ENCODE measurements around the gene L3MBTL4. TPM values are rescaled to one million over a fixed set of nuclear protein-coding genes. Genes with fewer than 3 reads are reported as not detected.
A peak's percentile ranks its signal among the peaks of the same experiment; 100 is the strongest.

Gene L3MBTL4
- total RNA-seq, 1 donor from 2014 or later = 10.9 TPM

DNA sequence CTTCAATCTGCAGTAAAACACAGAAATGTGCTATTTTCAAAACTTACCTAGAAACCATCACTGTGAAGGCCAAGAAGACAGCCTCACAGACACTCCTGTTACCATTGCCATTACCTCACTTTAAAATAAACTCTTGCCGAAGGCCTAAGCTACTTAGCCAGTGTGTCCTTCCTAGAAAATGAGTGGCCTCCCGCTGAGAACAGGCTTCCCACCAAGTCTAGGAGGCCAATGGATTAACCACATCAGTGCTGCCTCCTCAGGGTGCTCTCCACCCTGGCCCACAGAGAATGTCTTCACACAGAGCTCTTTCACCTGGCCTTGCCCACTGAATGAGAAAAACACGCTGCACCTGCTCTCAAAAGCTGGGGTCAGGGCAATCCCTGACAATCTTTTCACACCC is 47.5 kb downstream of the L3MBTL4 start:
- ATAC-seq (no peak), DNase-seq (ENCODE audit: low spot score) (no peak)

DNA sequence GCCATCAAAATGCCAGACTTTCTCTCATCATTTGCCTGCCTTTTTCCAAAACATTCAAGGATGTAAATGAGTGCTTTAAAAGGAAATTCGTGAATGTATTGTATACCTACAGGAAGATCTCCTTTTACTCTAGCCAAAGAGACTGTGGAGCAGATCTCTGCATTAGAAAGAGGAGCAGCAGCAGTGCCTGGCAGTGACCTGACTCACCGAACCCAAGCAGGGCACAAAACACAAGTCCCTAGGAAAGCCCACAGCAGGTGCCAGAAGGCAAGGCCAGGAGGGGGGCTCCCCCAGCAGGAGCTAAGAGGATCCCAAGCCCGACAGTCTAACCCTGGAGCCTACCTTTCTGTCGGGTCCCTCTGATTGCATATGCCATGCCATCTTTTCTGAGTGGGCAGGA is 47.9 kb downstream of the L3MBTL4 start:
- ATAC-seq (no peak), DNase-seq (ENCODE audit: low spot score) (no peak)

GRCh38 chr18:6365385-6365784 is 49.3 kb downstream of the L3MBTL4 start:
- no peak for DNase-seq (ENCODE audit: low spot score)
- ATAC-seq = no peak

GRCh38 chr18:6363216-6363615 is 51.5 kb downstream of the L3MBTL4 start:
- no peak for DNase-seq (ENCODE audit: low spot score)
- ATAC-seq = no peak

DNA sequence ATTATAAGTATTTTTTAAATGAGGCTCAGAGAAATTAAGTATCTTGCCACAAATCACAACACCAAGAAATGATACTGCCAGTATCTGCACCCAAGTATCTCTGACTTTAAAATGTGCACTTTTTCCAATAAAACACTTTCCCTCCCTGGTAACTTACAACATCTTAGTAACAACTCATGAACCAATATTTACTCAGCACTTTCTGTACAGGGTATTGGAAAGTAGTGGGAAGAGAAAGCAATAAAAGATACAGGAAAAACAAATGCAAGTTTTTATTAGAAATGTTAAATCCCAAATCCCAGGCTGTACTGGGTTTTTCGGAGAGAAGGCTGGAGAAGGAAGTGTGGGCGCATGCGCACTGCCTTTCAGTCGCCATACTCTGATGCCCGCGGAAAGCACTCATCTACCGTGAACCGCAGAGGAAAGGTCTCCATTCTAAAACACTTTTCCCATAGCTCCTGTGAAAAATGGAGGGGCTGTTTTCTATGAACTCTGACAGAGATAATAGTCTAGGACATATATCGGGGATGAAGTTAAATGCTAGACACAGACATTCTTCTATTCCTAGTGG is 52.1 kb downstream of the L3MBTL4 start:
- peak; percentile 67 for ATAC-seq
- DNase-seq (ENCODE audit: low spot score) = no peak

DNA sequence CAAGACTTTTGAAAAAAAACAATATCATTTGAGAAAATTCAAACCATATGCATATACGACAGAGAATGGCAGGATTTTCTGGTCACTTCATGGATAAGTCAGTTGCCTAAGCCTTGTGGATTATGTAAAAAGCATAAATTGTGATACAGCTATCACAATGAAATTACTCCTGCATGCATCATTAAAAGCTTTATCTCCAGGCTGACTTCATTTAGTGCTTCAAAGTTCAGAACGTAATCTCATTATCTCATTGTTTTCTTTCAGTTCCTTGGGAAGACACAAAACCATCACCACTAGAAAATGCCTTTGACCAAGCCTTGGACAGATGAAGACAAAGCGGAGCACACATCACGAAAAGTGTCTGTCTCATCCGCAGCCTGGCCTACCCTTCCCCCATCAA is 57.0 kb downstream of the L3MBTL4 start:
- ATAC-seq (no peak), DNase-seq (ENCODE audit: low spot score) (no peak)

GRCh38 chr18:6355789-6356589 is 58.7 kb downstream of the L3MBTL4 start:
- ATAC-seq = peak; percentile 26
- DNase-seq (ENCODE audit: low spot score) = no peak

- no peak for DNase-seq (ENCODE audit: low spot score)
- ATAC-seq = no peak
These were observed 62.4 kb downstream of the L3MBTL4 start for GRCh38 chr18:6352275-6352674.

- no peak for DNase-seq (ENCODE audit: low spot score)
- ATAC-seq = peak; percentile 68
These were observed 71.7 kb downstream of the L3MBTL4 start for GRCh38 chr18:6342990-6343389.

- no peak for ATAC-seq
- no peak for DNase-seq (ENCODE audit: low spot score)
These were observed 73.0 kb downstream of the L3MBTL4 start for GRCh38 chr18:6341709-6342108.

DNA sequence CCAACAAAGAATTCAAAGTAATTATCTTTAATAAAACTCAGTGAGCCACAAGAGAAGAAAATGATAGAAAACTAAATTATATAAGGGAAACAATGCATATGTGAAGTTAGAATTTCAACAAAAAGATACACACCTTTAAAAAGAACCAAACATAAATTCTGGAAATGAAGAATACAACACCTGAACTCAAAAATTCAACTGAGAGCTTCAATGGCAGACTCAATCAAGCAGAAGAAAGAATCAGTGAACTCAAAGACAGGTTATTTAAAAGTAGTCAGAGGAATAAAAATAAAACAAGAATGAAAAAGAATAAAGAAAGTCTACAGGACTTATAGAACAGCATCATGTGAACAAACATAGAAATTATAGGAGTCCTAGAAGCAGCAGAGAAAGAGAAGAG is 73.4 kb downstream of the L3MBTL4 start:
- no peak for ATAC-seq
- no peak for DNase-seq (ENCODE audit: low spot score)

DNA sequence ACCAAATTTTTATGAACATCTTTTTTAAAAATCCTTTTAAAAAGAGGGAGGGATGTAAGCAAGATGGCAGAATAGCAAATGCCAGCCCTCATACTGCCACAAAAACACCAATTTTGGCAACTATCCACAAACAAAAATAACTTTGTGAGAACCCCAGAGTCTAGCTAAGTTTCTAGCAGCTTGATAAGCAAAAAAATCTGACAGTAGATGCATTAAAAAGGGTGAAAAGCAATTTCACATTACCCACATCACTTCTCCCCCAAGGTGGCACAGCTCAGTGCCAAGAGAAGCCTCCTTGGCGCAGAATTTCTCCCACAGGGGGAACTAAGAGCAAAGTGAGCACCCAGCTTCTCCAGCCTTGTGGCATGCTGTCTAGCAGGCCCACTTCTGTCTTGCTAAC is 74.6 kb downstream of the L3MBTL4 start:
- ATAC-seq (no peak), DNase-seq (ENCODE audit: low spot score) (no peak)

- no peak for ATAC-seq
- no peak for DNase-seq (ENCODE audit: low spot score)
These were observed 78.5 kb downstream of the L3MBTL4 start for GRCh38 chr18:6336239-6336638.

- DNase-seq (ENCODE audit: low spot score) = no peak
- ATAC-seq = peak; percentile 72
These were observed 80.7 kb downstream of the L3MBTL4 start for GRCh38 chr18:6333981-6334380.

GRCh38 chr18:6331872-6332271 is 82.8 kb downstream of the L3MBTL4 start:
- ATAC-seq (no peak), DNase-seq (ENCODE audit: low spot score) (no peak)

DNA sequence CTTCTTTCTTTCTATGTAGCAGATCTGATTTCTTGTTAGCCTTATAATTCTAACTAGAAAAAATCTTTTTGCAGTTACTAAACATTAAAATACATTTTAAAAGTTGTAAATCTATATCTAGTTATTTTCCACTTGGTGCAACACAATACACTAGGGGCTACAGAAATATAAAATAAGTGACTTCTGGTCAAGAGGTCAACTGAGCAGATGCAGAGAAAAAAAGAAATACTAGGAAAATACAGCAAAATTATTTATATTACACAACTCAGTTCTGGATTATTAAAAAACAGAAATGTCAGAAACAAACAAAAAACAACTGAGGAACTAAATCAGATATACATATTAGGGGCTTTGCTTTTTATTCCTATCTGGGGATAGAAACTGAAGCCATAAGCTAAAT is 83.9 kb downstream of the L3MBTL4 start:
- DNase-seq (ENCODE audit: low spot score) (no peak), ATAC-seq (no peak)

DNA sequence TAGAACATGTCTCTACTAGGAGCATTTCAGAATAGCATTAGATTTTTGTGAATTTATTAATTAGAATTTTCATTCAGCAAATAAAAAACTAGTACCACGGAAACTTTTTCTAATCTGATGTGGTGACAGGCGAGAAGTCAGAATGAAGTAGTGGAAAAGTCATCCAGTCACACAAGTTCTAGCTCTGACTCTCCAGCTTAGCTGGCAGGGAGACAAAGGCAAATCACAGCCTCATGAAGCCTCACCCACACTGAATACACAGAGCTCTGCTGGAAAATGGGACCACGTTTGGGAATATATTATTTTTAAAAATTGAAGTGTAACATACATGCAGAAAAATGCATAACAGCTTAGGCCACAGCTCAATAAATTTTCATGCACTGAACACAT is 86.1 kb downstream of the L3MBTL4 start:
- ATAC-seq (peak; percentile 83), DNase-seq (ENCODE audit: low spot score) (no peak)

- ATAC-seq (peak; percentile 73), DNase-seq (ENCODE audit: low spot score) (no peak)
These were observed 86.7 kb downstream of the L3MBTL4 start for GRCh38 chr18:6327895-6328620.

DNA sequence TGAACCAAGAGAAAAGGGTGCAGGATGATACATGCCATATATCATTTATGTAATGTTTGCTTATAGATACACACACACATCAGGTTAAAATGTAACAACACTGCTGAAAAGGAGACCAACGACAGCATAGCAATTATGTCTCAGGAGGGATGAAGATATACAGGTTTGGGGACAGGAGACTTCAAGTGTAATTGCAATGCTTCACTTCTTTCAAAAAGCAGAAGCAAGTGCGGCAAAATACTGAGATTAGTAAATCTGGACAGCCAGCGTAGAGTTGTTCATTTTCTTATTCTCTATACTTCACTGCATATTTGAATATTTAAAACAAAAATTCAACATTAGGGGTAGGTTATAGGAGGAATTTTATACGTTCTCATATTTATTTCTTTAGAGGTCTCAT is 87.2 kb downstream of the L3MBTL4 start:
- no peak for DNase-seq (ENCODE audit: low spot score)

GRCh38 chr18:6326566-6326965 is 88.1 kb downstream of the L3MBTL4 start:
- ATAC-seq (no peak), DNase-seq (ENCODE audit: low spot score) (no peak)

More for the DNA sequence above, 87.2 kb downstream of the L3MBTL4 start:
- ATAC-seq = no peak

- peak; percentile 11 for ATAC-seq
- DNase-seq (ENCODE audit: low spot score) = no peak
These were observed 91.3 kb downstream of the L3MBTL4 start for GRCh38 chr18:6323319-6323889.

Data from left lobe of liver (tissue), 2 donors.